ENCODE data around the gene NAV2.

DNA sequence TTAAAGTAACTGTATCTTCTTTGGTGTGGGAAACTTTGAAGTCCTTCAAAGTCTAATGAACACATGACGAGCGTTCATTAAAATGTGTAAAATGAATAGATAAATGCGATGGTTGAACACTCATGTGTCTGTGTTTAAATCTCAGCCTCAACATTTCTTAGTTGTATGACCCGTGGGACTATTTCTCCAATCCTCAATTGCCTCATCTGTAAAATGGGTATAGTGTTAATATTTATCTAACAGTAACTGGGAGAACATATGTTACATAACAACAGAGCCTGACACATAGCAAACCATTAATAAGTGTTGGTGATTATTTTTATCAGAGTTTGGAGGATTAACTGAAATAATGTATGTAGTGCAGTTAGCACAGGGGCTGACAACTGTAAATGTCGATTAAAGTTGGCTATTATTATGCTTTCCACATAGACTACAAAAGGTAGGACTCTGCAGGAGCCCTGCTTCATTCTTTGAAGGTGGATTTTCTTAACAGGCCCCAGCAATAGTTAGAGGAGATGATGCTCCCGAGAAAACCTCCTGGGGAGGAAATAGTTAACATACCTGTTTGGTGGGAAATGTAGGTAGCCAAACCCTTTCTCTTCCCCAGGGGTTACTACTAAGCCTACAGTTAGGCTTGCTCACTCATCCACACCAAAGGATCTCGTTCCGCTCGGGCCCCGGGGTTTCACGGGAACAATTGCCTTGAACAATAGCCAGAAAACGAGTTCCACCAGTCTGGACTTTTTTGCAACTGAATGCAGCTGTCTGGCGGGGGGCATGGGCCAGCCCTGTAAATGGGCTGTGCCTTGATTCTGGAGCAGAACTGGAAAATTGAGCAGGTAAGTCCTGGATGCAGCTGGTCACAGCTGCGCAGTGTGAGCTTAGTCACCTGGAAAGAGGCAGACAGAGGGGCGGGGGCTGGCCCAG lies 314.3 kb downstream of the NAV2 start:
- TF ChIP-seq POLR2A (IDR thresholded peaks at IDR 0.05; ENCODE audit: low read length) (no peak), GATA1 (IDR thresholded peaks at IDR 0.05; ENCODE audit: low read depth, low read length) (no peak)

All from erythroblast (primary cell).